Dedifferentiated amniotic fluid mesenchymal stem cell (primary cell): ENCODE data around the gene EEF1AKMT1.
"Not testable (repeated sequence)": the region's sequence is repeated elsewhere in the genome, so short reads cannot be mapped to it uniquely, and the experiment has no call there.

ENCODE experiments used
- DNase-seq: peaks from one replicate; pipeline ENCODE4 v3.0.0-alpha.2; 2016; ENCODE audit errors: extremely low spot score

EEF1AKMT1 gene

GRCh38 chr13:20778311-20778710 lies 4.5 kb upstream of the EEF1AKMT1 start:
- DNase-seq = no peak

GRCh38 chr13:20776751-20777150 lies 3.0 kb upstream of the EEF1AKMT1 start:
- DNase-seq = no peak

DNA sequence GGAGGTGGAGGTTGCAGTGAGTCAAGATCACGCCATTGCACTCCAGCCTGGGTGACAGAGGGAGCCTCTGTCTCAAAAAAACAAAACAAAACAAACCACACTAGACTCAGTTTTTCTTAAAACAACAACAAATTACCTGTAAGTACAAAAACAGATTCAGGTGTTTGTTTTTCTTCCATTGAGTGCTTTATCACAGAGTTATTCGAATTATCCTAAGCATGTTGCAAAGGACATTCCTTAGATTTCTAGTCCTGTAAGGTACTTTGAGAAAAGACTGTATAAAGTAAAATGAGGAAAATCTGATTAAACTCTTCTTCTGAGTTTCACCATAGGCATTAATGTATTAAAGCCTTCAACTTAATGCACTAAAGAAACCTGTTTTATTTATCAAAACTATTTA lies 2.2 kb upstream of the EEF1AKMT1 start:
- DNase-seq = no peak

- no peak for DNase-seq
Observed at GRCh38 chr13:20774746-20775145, 985 bp upstream of the EEF1AKMT1 start.

GRCh38 chr13:20772401-20773131 lies 1.2 kb downstream of the EEF1AKMT1 start:
- DNase-seq = no peak

GRCh38 chr13:20769834-20770233 lies 3.9 kb downstream of the EEF1AKMT1 start:
- DNase-seq = no peak

- DNase-seq = no peak
Observed at GRCh38 chr13:20769091-20769490, 4.7 kb downstream of the EEF1AKMT1 start.

DNA sequence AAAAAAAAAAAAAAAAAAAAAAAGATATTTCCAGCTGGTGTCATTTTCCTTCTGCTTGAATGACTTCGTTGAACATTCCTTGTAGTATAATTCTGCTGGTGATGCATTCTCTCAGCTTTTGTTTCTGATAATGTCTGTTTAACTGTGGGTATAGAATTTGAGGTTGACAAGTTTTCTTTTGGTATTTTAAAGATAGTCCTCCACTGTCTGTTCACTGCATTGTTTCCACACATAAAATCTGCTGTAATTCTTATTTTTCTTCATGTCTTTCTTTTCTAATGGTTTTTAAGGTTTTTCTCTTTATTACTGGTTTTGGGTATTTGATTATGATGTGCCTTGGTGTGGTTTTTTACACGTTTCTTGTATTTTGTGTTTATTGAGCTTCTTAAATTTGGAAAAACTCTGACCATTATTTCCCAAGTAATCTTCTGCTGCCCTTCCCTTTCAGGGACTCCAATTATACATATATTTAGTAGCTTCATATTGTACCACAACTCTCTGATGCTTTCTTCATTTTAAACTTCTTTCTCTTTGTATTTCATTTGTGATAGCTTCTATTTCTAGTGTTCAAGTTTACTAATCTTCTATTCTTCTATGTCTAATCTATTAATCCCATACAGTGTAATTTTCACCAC lies 6.3 kb downstream of the EEF1AKMT1 start:
- no peak for DNase-seq

GRCh38 chr13:20760872-20761271 lies 12.9 kb downstream of the EEF1AKMT1 start:
- DNase-seq = no peak

DNA sequence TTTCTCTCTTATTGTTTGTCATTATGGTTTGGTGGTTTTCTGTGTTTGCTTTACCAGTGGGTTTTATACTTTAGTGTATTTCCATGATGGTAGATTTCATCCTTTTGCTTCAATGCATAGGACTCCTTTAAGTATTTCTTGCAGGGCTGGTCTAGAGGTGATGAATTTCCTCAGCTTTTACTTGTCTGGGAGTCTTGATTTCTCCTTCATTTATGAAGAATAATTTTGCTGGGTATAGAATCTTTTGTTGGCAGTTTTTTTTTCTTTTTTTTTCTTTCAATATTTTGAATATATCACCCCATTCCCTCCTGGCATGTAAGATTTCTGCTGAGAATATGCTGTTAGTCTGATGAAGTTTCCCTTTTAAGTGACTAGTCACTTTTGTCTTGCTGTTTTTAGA lies 19.8 kb downstream of the EEF1AKMT1 start:
- no peak for DNase-seq

GRCh38 chr13:20749377-20749776 lies 24.4 kb downstream of the EEF1AKMT1 start:
- no peak for DNase-seq

DNA sequence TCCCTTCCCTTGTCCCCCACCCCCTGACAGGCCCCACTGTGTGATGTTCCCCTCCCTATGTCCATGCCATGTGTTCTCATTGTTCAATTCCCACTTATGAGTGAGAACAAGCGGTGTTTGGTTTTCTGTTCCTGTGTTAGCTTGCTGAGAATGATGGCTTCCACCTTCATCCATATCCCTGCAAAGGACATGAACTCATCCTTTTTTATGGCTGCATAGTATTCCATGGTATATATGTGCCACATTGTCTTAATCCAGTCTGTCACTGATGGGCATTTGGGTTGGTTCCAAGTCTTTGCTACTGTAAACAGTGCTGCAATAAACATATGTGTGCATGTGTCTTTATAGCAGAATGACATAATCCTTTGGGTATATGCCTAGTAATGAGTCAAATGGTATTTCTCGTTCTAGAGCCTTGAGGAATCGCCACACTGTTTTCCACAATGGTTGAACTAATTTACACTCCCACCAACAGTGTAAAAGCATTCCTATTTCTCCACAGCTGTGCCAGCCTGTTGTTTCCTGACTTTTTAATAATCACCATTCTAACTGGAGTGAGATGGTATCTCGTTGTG lies 29.8 kb downstream of the EEF1AKMT1 start:
- DNase-seq = not testable (repeated sequence)

- DNase-seq = no peak
Observed at GRCh38 chr13:20740021-20740420, 33.7 kb downstream of the EEF1AKMT1 start.

GRCh38 chr13:20738616-20739015 lies 35.1 kb downstream of the EEF1AKMT1 start:
- no peak for DNase-seq

DNA sequence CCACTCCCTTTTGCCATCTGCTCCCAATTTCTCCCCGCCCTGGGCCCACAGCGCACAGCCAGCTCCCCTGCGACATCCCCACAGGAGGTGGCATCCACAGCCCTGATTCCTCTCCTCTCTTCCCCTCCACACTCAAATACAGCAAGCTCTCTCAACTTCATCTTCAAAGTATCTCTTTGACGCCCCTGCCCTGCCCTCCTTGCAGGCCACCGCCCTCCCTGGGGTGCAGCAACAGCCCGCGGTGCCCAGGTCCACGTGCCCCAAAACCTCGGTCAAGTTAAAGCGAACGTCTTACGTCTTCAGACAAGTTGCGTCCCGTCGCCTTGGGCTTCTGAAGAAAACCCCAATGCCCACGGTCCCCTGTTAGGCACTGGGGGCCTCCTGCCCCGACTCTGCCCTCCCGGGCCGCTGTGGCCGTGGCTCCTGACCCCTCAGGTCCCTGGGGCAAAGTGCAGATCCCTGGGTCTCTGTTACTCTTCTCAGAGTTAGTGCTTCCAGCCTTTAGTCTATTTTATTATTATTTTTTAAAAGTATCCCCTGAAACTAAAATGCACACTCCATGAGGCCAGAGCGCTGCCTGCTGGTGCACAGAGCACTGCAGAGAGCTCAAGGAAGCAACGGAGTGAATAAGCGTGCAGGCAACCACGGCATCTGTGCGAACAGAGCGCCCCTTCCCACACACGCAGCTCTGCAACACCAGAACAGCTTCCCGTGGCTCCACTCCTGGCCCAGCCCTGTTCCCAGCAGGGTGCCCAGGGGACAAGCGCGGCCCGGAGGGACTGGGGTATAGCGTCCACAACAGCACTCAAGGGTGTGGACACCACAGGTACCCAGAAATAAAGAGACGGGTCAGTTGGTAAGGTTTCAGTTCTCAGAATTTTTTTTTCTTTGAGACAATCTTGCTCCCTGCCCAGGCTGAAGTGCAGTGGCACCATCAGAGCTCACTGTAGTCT lies 43.9 kb downstream of the EEF1AKMT1 start:
- DNase-seq = no peak

DNA sequence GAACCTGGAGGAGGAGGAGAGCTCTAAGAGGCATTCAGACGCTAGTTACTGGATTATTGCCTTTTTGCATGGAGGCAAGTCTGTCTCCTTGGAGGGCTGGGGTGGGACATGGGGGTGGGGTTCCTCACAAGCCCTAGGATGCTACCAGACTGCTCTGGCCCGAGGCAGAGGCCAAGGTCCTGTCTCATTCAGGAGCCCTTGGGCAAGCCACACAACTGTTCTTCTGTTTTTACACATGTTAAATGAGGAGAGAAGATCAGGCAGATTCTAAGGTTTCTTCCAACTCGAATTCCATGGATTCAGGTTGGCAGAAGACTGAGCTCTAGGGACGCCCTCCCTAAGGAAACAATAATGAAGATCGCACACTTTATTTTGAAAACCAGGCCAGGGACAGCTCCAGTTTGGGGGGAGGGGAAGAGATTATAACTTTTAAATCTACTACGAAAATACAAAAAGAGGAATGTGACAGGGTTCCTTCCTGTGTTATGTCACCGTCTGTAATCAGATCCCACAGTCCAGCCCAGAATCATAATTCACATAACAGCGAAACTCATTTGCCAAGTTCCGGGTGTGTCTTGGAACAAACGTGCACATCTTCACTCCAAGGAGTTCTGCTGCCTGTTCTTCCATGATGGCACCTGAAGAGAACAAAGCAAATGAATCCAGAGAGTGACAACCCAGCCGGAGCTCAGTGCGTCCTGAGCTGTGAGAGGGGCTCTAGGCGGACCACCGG lies 45.0 kb downstream of the EEF1AKMT1 start:
- DNase-seq = no peak

DNA sequence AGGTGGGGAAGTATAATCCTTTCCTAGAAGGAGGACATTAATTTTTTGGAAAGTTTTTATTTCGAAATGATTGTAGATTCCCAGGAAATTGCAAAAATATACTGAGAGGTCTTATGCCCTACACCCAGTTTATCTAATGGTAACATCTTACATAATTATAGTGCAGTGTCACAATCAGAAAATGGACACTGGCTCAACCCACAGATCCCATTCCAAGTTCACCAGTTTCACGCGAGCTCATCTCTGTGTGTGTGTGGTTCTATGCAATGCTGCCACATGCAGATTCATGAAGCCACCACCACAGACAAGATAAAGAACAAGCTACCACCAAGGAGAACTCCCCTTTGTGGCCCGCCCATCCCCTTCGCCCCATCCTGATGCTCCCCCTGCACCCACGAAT lies 45.9 kb downstream of the EEF1AKMT1 start:
- DNase-seq = no peak

DNA sequence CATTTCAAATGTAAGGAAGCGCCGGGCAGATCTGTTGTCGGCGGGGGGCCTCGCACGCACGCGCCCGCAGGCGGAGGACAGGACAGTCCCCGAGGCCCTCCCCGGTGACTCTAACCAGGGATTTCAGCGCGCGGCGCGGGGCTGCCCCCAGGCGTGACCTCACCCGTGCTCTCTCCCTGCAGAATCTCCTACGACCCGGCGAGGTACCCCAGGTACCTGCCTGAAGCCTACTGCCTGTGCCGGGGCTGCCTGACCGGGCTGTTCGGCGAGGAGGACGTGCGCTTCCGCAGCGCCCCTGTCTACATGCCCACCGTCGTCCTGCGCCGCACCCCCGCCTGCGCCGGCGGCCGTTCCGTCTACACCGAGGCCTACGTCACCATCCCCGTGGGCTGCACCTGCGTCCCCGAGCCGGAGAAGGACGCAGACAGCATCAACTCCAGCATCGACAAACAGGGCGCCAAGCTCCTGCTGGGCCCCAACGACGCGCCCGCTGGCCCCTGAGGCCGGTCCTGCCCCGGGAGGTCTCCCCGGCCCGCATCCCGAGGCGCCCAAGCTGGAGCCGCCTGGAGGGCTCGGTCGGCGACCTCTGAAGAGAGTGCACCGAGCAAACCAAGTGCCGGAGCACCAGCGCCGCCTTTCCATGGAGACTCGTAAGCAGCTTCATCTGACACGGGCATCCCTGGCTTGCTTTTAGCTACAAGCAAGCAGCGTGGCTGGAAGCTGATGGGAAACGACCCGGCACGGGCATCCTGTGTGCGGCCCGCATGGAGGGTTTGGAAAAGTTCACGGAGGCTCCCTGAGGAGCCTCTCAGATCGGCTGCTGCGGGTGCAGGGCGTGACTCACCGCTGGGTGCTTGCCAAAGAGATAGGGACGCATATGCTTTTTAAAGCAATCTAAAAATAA lies 52.1 kb downstream of the EEF1AKMT1 start:
- DNase-seq = no peak

GRCh38 chr13:20721058-20721453 lies 52.7 kb downstream of the EEF1AKMT1 start:
- no peak for DNase-seq

GRCh38 chr13:20720499-20720898 lies 53.3 kb downstream of the EEF1AKMT1 start:
- DNase-seq = no peak
